DOHH2 (cell line): ENCODE results near the gene CARMIL3.
"Not testable (repeated sequence)": the region's sequence is repeated elsewhere in the genome, so short reads cannot be mapped to it uniquely, and the experiment has no call there.

Experiments
- H3F3A ChIP-seq: fragments of 200-600 bp; sonication (generic), shearing (Covaris generic); 2 replicates; pipeline ENCODE4 v1.6.0; 2016; ENCODE audit warnings: antibody characterized with exemption, mild to moderate bottlenecking; ENCODE audit not compliant: control insufficient read depth, insufficient read depth
- H3K27ac ChIP-seq: fragments of 200-600 bp; sonication (generic); 2 replicates; pipeline ENCODE4 v1.5.1; 2014; ENCODE audit warnings: low read depth, mild to moderate bottlenecking, low read length, moderate library complexity
- H3K27me3 ChIP-seq: fragments of 200-600 bp; sonication (generic); 2 replicates; pipeline ENCODE4 v1.6.1; 2014; ENCODE audit warnings: mild to moderate bottlenecking, low read length, mixed read lengths; ENCODE audit not compliant: control insufficient read depth
- H3K36me3 ChIP-seq: fragments of 200-600 bp; sonication (generic); 2 replicates; pipeline ENCODE4 v1.6.1; 2014; ENCODE audit warnings: mild to moderate bottlenecking, low read length, moderate library complexity, mixed read lengths; ENCODE audit not compliant: control insufficient read depth
- H3K4me1 ChIP-seq: fragments of 200-600 bp; sonication (generic); 2 replicates; pipeline ENCODE4 v1.6.1; 2014; ENCODE audit warnings: mild to moderate bottlenecking, low read length, mixed read lengths; ENCODE audit not compliant: control insufficient read depth
- H3K4me2 ChIP-seq: fragments of 200-600 bp; sonication (generic); 2 replicates; pipeline ENCODE4 v1.6.0; 2014; ENCODE audit warnings: mild to moderate bottlenecking, low read length, moderate library complexity
- H3K4me3 ChIP-seq: fragments of 200-600 bp; sonication (generic); 2 replicates; pipeline ENCODE4 v1.5.1; 2014; ENCODE audit warnings: mild to moderate bottlenecking, low read length, mixed read lengths
- H3K79me2 ChIP-seq: fragments of 200-600 bp; sonication (generic); 2 replicates; pipeline ENCODE4 v1.6.1; 2014; ENCODE audit warnings: mild to moderate bottlenecking, low read length, mixed read lengths; ENCODE audit not compliant: control insufficient read depth
- H3K9me2 ChIP-seq: fragments of 200-600 bp; sonication (generic); replicated peaks from 2 replicates; pipeline ENCODE4 v1.6.1; 2014; ENCODE audit warnings: mild to moderate bottlenecking, low read length, mixed read lengths; ENCODE audit not compliant: control insufficient read depth
- H3K9me3 ChIP-seq: fragments of 200-600 bp; sonication (generic); 2 replicates; pipeline ENCODE4 v1.6.1; 2014; ENCODE audit warnings: antibody characterized with exemption, low read length, mixed read lengths; ENCODE audit not compliant: control insufficient read depth, insufficient read depth
- H4K20me1 ChIP-seq: fragments of 200-600 bp; sonication (generic); 2 replicates; pipeline ENCODE4 v1.6.0; 2014; ENCODE audit warnings: low read depth, mild to moderate bottlenecking, antibody characterized with exemption, low read length, moderate library complexity; ENCODE audit not compliant: control insufficient read depth, insufficient read depth
- CTCF ChIP-seq: fragments of 200-600 bp; sonication (generic); IDR thresholded peaks from one replicate; pipeline ENCODE4 v1.5.1; 2014; ENCODE audit warnings: antibody characterized with exemption, mild to moderate bottlenecking, low read depth, low read length; ENCODE audit not compliant: poor library complexity, severe bottlenecking
- EZH2phosphoT487 ChIP-seq: fragments of 200-600 bp; sonication (generic); IDR thresholded peaks from 2 replicates; pipeline ENCODE4 v1.6.1; 2017; ENCODE audit warnings: borderline replicate concordance, mild to moderate bottlenecking, antibody characterized with exemption, low read length, moderate library complexity, mixed read lengths

CARMIL3 gene

GRCh38 chr14:24036169-24036962 is 15.4 kb upstream of the CARMIL3 start:
- Histone ChIP-seq H3F3A (no peaks in the 10 kb centered on the region), H3K79me2 (no peaks in the 10 kb centered on the region), H3K4me3 (peak overlapping the region; percentile 87), H3K9me3 (peaks cover 11% of the 10 kb centered on the region; the same call in 1 of the 2 replicates), H3K27ac (no peak overlapping the region), H3K36me3 (no peaks in the 10 kb centered on the region), H3K4me2 (peak overlapping the region; percentile 95), H3K9me2 (no peaks in the 10 kb centered on the region), H3K4me1 (peaks cover 7% of the 10 kb centered on the region), H3K27me3 (no peaks in the 10 kb centered on the region), H4K20me1 (no peaks in the 10 kb centered on the region)
- TF ChIP-seq EZH2phosphoT487 (no peak), CTCF (peak; percentile 79)

GRCh38 chr14:24036963-24037657 is 14.7 kb upstream of the CARMIL3 start:
- H3K27me3 ChIP-seq, H3K9me2 ChIP-seq, H3K36me3 ChIP-seq, H4K20me1 ChIP-seq, H3K27ac ChIP-seq, H3F3A ChIP-seq, H3K4me1 ChIP-seq, H3K79me2 ChIP-seq: not testable (repeated sequence)
- Histone ChIP-seq H3K9me3 (peaks cover 10% of the 10 kb centered on the region; the same call in 1 of the 2 replicates), H3K4me2 (peak overlapping the region; percentile 95), H3K4me3 (peak overlapping the region; percentile 87)

- Histone ChIP-seq H3K36me3 (no peaks in the 10 kb centered on the region), H3K9me3 (peaks cover 6% of the 10 kb centered on the region; the same call in 1 of the 2 replicates), H3K4me3 (no peak overlapping the region), H3F3A (no peaks in the 10 kb centered on the region), H3K27me3 (no peaks in the 10 kb centered on the region), H4K20me1 (no peaks in the 10 kb centered on the region), H3K4me1 (peaks cover 7% of the 10 kb centered on the region), H3K4me2 (no peak overlapping the region), H3K27ac (no peak overlapping the region), H3K79me2 (no peaks in the 10 kb centered on the region), H3K9me2 (no peaks in the 10 kb centered on the region)
- TF ChIP-seq EZH2phosphoT487 (no peak), CTCF (no peak)
Observed at GRCh38 chr14:24037658-24038037, 14.2 kb upstream of the CARMIL3 start.

GRCh38 chr14:24038686-24039085 is 13.1 kb upstream of the CARMIL3 start:
- Histone ChIP-seq H3K4me1 (peaks cover 7% of the 10 kb centered on the region), H3K4me2 (no peak overlapping the region), H3K36me3 (no peaks in the 10 kb centered on the region), H3F3A (no peaks in the 10 kb centered on the region), H4K20me1 (no peaks in the 10 kb centered on the region), H3K9me2 (no peaks in the 10 kb centered on the region), H3K4me3 (no peak overlapping the region), H3K9me3 (no peaks in the 10 kb centered on the region), H3K27me3 (no peaks in the 10 kb centered on the region), H3K27ac (no peak overlapping the region), H3K79me2 (no peaks in the 10 kb centered on the region)
- TF ChIP-seq EZH2phosphoT487, result no peak
- no peak for TF ChIP-seq CTCF
